Medulla oblongata (tissue), 1 donor: ENCODE data around the gene MYRIP.
A peak's percentile ranks its signal among the peaks of the same experiment; 100 is the strongest.
"Not testable (repeated sequence)": the region's sequence is repeated elsewhere in the genome, so short reads cannot be mapped to it uniquely, and the experiment has no call there.

Experiments
- DNase-seq: peaks from one replicate; pipeline ENCODE4 v3.0.0-alpha.2; 2015; ENCODE audit errors: extremely low spot score

MYRIP gene

DNA sequence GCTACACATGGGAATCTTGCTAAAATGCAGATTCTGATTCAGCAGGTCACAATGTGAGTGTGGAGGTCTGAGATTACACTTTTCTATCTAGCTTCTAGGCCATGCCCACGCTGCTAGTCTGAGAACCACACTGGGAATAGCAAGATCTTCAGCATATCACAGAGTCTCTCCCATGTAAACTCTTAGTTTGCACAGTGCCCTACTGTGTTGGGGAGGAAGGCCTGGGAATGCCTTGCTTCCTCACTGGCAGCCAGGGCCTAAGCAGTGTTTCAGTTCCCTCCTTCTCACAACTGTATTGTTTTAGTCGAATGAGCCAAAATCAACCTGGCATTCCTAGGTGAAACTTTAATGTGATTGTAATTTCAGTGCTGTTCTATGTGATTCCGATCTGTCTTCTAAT, 320.1 kb downstream of the MYRIP start:
- DNase-seq, result peak; percentile 11

DNA sequence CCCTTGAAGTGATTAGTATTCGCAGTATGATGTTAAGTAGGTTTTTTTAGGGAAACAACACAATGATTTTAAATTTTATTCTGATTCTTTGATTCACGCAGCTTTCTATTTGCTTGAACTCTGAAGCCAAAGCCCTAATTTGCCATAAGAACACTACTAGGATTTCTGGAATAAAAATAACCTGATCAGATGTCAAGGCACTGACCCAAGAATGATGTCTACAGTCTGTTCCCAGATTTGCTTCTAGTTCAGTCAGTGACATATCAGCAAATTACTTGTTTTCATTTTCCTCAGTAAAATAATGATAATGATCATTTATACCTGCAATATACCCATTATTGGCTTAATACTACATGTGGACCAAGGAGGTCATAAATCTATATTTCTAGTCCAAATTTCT, 320.6 kb downstream of the MYRIP start:
- no peak for DNase-seq

DNA sequence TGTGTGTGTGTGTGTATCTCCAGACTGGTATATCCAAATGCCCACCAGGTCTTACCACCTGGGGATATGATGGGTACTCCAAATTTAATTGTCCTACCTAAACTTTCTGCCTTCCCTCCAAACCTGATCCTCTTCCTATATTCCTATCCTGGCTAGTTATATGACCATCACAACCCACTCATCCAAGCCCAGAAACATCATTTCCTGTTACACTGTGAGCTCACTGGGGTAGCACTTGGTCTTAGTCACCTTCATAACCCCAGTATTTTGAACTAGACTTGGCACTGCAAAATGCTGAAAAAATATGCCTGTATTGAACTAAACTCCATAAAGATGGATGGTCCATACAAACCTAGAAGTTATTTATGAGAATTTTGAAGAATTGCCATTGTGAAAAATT, 321.3 kb downstream of the MYRIP start:
- DNase-seq, result no peak

DNA sequence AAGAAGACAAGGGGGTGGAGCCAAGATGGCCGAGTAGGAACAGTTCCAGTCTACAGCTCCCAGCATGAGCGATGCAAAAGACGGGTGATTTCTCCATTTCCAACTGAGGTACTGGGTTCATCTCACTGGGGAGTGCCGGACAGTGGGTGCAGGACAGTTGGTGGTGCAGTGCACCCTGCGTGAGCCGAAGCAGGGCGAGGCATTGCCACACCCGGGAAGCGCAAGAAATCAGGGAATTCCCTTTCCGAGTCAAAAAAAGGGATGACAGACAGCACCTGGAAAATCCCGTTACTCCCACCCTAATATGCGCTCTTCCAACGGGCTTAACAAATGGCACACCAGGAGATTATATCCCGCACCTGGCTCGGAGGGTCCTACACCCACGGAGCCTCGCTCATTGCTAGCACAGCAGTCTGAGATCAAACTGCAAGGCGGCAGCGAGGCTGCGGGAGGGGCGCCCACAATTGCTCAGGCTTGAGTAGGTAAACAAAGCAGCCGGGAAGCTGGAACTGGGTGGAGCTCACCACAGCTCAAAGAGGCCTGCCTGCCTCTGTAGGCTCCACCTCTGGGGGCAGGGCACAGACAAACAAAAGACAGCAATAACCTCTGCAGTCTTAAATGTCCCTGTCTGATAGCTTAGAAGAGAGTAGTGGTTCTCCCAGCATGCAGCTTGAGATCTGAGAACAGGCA, 324.6 kb downstream of the MYRIP start:
- DNase-seq, result not testable (repeated sequence)

DNA sequence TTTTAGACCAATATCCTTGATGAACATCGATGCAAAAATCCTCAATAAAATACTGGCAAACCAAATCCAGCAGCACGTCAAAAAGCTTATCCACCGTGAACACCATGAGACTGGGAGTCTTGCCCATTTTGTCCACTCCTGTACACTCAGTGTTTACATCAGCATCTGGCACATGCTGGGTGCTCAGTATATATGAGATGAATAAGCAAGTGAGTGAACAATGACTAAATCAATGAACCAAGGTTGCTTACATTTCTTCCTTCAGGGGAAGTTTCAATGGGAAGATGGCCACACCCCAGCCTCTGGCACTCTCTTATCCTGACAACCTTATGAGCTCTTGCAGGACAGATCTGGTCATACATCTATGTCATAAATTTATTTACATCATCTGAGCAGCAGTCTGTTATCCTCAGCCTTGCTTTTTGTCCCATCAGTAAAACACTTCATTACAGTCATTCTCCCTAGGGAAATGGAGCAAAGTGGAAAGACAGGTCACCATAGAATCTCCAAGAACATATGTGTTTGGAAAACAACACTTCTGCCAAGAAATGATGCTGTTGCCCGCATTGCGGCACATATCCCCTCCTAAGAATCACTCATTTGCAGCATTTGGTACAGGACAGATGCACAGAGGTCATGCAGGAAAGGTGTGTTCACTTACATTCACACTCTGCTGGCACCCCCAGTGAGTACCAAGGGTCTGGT, 328.3 kb downstream of the MYRIP start:
- DNase-seq, result no peak

DNA sequence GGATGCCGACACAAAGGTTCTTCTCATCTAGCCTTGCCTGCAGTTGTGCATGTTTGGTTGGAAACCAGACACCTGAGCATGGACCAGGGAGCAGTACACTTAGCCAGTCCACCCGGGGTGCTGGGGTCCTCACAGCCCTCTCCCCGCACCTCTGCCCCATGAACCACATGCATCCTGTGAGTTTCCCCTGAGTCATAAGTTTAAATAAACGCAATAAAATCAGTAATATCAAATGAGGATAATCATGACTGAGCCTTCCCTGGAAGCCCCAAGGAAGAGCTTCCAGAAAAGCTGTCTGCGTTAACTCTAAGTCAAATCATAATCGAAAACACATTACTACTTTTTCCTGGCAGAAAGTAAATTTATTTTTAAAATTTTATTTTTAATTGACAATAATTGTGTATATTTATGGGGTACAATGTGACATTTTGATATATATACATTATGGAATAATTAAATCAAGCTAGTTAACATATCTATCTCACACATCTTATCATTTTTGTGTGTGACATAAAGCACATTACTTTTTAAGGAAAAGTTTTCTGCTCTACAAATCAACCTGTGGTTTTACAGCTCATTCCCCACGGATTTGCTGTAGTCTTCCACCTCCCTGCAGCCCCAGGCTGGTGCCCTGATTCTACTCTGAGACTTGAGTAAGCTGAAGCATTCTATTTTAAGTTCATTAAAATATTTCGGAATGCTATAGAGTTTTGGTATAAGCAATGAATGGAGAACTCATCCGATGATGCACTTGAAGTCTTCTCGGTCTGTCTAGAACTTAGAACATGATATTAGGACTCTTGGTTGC, 334.1 kb downstream of the MYRIP start:
- DNase-seq, result no peak

DNA sequence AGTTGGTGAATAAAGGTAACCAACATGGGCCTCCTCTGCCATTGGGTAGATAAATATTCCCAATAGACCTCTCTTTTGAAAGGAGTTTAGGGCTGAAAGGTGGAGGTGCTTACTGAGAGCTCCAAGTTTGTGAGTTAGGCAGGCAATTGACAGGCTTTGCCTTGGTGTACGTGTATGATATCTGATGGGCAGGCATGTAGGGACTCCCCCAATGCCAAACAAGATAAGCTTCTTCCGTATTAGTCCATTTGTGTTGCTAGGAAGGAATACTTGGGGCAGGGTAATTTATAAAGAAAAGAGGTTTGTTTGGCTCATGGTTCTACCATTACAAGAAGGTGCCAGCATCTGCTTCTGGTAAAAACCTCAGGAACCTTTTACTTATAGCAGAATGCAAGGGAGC, 339.4 kb downstream of the MYRIP start:
- no peak for DNase-seq

DNA sequence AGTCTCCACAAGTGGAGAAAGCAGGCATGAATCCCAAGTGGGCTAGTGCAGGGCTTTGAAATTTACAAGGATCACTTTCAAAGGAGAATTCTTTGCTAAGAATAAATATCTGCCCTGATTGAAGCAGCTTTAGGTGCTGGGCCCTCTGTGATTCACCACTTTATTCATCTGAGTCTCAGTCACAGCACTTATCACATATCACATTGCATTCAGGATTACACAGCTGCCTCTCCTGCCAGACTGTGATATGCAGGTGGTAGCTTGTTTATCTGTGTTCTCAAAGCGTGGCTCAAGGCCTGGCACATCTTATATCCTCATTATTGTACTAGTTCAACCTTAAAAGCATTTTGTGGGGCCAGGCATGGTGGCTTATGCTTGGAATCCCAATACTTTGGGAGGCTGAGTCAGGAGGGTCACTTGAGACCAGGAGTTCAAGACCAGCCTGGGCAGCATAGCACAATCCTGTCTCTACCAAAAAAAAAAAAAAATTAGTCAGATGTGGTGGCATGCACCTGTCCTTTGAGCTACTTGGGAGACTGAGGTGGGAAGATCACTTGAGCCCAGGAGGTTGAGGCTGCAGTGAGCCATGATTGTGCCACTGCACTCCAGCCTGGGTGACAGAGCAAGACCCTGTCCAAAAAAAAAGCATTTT, 343.2 kb downstream of the MYRIP start:
- DNase-seq, result no peak

DNA sequence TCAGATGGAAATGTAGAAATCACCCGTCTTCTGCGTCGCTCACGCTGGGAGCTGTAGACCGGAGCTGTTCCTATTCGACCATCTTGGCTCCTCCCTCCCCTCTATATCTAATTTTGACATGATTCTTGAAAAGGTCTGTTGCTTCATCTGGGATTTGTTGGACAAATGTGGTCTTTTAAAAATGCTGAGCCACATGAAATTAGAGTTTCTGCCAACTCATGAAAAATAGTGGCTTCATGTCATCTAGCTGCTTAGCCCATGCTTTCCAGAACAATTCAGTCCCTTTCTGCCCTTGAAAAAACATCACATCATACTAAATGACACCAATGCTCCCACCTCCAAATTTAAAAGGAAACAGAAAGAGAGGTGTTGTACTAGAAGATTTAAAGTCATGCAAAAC, 351.5 kb downstream of the MYRIP start:
- DNase-seq, result no peak

DNA sequence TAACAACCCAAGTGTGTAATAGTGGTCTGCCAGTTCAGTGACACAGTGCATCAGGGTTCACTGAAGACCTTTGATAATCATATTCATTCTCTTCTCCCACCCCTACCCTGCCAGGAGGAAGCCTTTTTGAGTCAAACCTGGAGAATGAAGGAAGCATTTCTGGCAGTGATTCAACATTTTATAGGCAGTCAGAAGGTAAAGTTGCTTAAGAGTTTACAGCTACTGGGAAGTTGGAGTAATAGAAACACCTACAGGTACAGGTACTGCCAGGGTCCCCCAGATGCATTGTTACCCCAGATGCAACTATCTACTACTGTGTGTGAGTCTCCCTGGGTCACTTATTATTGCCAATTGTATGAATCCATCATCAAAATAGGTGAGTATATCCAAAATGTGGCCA, 353.2 kb downstream of the MYRIP start:
- no peak for DNase-seq

DNA sequence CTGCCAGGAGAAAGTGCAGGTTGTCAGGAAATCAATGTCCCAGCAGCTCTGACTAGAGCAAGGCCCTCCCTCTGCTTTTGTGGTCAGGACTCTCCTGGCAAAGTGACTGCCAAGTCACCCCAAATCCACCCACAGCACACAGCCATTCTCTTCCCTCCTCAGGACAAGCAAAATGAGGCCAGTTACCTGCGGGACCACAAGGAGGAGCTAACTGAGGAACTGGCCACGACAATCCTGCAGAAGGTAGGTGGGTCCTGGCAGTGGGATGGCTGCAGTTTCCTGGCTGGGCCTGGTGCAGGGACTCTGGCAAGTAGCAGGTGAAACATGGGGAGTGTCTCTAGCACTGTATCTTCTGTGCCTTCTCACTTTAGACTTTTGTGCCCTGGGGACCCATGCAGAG, 357.6 kb downstream of the MYRIP start:
- DNase-seq, result no peak

DNA sequence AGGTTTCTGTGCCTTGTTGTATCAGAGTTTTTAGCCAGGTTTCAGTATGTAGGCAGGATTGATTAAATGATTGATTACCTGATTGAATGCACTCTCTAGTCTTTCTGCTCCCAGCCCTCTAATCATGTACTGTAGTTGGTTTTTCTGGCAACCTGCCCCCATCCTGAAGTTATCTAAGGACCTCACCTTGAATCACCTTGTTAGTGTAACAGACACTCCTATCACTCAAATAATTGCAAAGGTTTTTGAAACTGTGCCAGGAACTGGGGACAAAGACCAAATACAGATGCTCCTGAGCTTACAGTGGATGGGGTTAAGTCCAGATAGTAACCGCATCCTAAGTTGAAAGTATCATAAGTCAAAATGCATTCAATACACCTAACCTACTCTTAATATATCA, 358.5 kb downstream of the MYRIP start:
- no peak for DNase-seq

DNA sequence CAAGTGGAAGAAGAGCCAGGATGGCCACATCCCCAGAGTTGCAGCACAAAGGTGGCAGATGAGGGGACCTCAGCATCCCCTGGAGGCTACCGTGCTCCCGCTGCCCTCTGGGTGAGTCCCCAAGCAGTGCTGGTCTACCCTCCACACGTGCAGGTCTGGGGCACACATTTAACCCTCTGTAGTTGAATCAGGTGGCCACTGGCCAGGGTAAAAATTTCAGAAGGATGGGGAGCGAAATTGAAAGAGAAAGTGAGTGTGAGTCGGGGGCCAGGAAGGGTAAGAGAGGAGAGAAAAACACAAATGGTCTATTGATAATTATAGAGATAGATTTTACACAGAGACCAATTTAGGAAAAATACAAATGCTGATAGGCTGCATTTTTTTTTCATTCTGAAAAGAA, 360.6 kb downstream of the MYRIP start:
- DNase-seq, result no peak

DNA sequence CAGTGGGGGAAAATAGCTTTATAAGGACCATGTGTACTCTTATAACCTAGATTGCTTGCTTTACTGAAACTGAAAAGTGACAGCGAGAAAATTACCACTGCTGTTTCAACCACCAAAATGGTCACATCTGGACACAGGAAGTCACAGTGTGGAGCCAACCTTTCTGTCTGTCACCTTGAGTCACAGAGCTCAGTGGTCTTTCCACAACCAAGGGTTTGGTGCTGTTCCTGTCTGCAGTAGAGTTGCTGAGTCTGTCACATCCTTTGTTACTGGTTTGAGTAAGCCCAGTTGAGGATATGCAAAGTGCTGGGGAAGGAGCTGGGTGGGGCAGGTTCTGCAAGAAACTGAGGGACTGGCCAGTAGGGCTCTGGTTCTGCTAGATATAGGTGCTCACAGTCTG, 361.0 kb downstream of the MYRIP start:
- no peak for DNase-seq

DNA sequence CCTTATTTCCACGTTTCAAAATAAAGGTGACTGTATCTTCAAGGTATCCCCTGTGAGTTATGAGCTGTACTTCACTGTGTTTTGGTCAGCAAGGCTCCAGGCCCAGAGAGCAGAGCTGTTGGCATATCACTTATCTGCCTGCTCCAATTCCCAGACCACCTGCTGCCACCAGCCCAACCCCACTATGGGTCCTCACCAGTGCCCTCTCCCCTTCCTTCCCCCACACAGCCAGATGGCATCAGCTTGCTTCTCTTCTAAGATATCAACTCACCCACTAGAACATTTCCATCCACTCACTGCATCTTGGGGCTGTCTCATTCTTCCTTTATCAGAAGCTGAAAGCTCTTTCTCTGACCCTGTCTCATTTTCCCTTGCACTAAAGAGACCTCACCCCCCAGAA, 363.2 kb downstream of the MYRIP start:
- DNase-seq, result peak; percentile 27

DNA sequence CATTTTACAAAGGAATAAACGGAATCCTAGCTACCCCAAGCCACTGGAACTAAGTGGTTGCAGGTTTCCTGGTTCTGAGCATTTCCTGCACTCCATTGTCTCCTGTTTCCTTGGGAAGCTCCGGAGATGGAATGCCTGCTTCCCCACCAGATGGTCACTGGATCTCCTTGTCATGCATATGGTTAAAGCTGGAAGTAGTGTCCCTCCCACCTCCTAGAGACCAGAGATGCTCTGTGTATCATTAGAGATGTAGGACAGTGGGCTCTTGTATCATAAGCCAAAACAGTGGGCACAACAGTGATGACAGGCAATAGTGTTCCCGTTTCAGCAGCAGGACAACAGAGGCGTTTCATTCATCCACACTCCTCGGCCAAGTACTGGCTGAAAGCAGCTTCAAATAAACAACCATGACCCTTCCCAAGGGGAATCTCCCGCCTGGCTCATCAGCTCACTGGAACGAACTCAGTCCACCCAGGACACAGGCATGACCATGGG, 363.9 kb downstream of the MYRIP start:
- DNase-seq, result peak; percentile 94

DNA sequence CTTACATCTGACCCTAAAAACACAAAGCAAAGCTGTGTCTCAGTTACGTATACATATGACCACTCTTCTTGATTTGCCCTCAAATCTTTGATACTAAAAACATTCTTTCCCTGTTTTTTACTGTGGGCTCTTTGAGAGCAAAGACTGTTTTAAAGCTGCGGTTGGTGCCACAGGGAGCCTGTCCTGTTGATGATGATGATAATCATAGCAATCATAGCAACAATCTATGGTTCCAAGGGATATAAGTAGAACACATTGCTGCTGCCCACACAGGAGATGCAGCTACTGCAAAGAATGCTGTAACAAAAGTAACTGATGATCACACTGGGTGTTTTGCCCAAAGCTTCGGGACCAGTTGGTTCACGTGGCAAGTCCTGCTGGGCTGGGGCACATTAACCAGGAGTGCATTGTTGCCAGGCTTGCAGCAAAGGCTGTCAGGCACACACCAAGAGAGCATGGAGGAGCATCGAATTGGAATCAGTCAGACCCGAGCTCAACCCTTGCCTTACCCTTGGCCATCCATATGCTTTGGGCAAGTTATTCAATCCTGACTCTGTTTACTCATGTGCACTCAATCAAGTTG, 368.7 kb downstream of the MYRIP start:
- no peak for DNase-seq

DNA sequence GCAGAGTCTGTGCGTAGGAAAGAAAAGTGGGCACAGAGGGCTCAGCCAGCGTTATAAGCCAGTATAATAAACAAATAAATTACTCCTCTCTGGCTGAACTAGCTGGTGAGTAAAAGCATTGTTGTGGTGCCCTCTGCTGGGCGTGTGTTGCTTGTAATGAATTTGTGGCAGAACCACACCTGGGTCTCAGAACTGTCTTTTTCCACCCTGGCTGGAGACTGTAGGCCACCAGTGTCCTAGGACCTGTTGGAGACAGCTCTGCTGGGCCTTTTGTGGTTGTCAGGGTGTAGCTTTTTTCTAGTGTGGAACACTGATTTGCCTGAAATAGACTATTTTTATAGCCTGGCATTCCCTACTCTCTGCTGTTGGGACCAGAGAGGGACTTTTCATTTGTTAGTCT, 369.6 kb downstream of the MYRIP start:
- DNase-seq, result peak; percentile 92

DNA sequence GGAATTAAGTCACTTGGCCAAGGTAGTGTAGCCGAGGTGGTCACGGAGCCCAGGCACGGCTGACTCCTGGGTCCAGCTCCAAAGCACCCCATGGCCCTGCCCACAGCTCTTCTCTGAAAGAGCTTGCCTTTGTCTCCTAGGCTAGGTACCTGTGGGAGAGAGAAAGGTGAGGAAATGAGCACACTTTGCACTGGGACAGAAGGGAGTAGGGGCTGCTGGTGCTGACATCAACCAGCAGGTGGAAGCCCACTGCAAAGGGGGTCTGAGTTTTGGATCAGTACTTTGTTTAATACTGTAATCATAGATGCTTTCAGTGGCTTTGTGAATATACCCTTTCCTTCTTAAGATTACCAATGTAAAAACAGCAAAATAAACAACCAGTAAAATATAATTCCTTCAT, 371.8 kb downstream of the MYRIP start:
- no peak for DNase-seq

DNA sequence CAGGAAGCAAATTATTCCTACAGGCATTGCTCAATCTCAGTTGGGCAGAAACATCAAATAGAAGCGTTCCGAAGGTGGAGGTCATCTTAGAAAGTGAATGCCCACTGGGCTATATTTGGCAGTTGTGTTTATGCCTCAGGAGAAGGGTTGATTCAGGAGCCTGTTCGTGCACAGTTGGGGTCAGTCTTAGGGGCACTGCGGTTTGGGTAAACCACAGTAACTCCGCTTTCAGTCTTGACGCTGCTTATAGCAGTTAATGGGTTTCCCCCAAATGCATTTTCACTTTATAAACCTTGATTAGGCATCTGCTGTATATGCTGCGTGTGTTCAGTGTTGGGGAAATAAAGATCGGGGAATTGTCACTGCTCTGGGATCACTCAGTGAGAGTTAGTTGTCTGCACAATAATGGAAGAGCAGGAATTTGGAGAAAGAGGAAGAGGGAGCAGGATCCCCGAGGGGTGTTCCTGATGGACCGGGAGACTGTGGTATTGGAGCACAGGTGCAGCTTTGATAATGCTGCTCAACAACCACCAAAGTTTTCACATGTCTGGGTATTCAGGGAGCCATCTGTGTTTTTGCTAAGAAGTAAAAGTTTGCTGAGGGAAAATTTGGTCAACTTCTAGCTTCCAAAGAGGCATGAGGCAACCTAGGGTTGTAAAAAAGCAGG, 375.8 kb downstream of the MYRIP start:
- DNase-seq, result no peak

DNA sequence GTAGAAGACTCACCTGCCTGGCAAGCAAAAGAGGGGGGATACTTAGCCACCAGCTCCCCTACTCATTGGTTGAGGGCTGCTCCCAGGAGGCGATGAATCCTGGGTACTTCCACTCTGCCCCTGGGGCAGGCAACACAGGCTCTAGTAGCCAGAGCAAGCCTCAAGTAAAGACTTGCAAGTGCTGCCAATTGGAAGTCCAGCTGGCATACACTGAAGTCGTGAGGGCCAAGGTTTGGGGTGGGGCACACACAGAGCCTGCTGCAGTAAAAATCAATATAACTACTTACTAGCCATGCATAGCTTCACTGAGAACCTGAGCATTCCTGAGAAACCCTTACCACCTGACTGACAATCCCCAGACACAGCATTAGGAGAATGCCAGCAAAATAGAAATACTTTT, 377.1 kb downstream of the MYRIP start:
- DNase-seq, result no peak
